Thoracic aorta endothelial cell (primary cell): ENCODE results near the gene ZMIZ2. TPM values are rescaled to one million over a fixed set of nuclear protein-coding genes. Genes with fewer than 3 reads are reported as not detected.

Source experiments
- total RNA-seq: library from RNA; depleted of rRNA; stranded (reverse); fragments of >200 nt; gene quantifications from 2 replicates; pipeline ENCODE4 v1.2.3, GENCODE V29; 2012

The ZMIZ2 gene
- 19.8 and 29.1 TPM in 2 replicates for total RNA-seq

GRCh38 chr7:44748045-44748947, at the start of gene ZMIZ2:
TSS of gene ZMIZ2 (plus strand) at chr7:44748847. CDS start at chr7:44756250, 7,403 bp downstream.

GRCh38 chr7:44796504-44797328, 48.1 kb downstream of the ZMIZ2 start, which contains the start of gene PPIA:
TSS of gene PPIA (plus strand) at chr7:44796681. CDS start at chr7:44796725, 44 bp downstream.

Other genes starting within 250 kb of the ZMIZ2 start
- gene NPC1L1, start 207.5 kb upstream of the ZMIZ2 start, total RNA-seq, result not detected in 2 replicates
- gene DDX56, start 174.9 kb upstream of the ZMIZ2 start, total RNA-seq, result 60.5 and 60.6 TPM in 2 replicates
- gene TMED4, start 166.6 kb upstream of the ZMIZ2 start, total RNA-seq, result 73.5 and 87.5 TPM in 2 replicates
- gene OGDH, start 142.2 kb upstream of the ZMIZ2 start, total RNA-seq, result 58.6 and 72.6 TPM in 2 replicates
- gene PPIA, start 47.8 kb downstream of the ZMIZ2 start, total RNA-seq, result 3,497 and 3,703 TPM in 2 replicates
- 160 and 167 TPM in 2 replicates for gene H2AZ2, start 99.2 kb downstream of the ZMIZ2 start, total RNA-seq
- 43.2 and 44.8 TPM in 2 replicates for gene PURB, start 136.7 kb downstream of the ZMIZ2 start, total RNA-seq
- 0.07 and 0.27 TPM in 2 replicates for gene MYO1G, start 230.2 kb downstream of the ZMIZ2 start, total RNA-seq